ENCODE data around the gene LOX.

The LOX gene

GRCh38 chr5:122067390-122067789, 10.7 kb downstream of the LOX start:
- H3K27ac ChIP-seq: no peak overlapping the region
- no peak for TF ChIP-seq ZFX (IDR thresholded peaks at IDR 0.05)
- TF ChIP-seq, protein P1, sequence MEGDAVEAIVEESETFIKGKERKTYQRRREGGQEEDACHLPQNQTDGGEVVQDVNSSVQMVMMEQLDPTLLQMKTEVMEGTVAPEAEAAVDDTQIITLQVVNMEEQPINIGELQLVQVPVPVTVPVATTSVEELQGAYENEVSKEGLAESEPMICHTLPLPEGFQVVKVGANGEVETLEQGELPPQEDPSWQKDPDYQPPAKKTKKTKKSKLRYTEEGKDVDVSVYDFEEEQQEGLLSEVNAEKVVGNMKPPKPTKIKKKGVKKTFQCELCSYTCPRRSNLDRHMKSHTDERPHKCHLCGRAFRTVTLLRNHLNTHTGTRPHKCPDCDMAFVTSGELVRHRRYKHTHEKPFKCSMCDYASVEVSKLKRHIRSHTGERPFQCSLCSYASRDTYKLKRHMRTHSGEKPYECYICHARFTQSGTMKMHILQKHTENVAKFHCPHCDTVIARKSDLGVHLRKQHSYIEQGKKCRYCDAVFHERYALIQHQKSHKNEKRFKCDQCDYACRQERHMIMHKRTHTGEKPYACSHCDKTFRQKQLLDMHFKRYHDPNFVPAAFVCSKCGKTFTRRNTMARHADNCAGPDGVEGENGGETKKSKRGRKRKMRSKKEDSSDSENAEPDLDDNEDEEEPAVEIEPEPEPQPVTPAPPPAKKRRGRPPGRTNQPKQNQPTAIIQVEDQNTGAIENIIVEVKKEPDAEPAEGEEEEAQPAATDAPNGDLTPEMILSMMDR (conservative IDR thresholded peaks at IDR 0.05): no peak

DNA sequence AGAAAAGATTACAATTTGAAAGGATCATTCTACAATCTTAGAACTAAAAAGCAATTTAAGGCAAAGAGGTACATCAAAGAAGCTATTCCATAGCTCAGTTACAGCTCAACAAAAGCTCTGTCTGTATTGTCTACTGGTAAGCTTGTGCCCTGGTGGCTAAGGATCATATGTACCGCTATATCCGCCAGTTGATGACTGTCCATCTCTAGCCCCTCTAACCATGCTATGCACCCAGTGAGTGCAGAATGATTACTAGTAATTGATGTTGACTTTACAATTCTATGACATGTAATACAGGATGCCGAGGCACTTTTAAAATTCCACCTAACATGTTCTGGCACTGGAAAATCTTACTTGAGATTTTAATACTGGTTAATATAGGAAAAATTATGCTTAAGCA, 13.1 kb downstream of the LOX start:
- H3K27ac ChIP-seq: no peak overlapping the region
- TF ChIP-seq ZFX (IDR thresholded peaks at IDR 0.05): no peak
- TF ChIP-seq, protein P1 (conservative IDR thresholded peaks at IDR 0.05): no peak

DNA sequence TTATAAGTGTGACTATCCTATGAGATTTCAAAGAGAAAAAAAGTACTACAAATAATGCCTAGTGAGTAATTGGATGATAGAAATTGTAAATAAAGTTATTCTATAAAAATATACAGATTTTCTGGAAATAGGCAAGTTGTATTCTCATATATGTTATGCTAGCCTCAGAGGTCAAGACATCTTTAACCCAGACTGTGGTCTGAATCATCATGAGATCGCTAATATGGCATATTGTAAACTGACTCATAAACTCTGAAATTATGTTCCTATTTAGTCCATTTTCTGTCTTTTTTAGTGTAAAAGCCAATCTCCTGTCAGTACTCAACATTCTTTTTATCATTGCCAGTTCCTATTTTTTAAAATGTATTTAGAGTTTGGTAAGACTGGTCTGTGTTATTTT, 14.2 kb downstream of the LOX start:
- no peak overlapping the region for H3K27ac ChIP-seq
- TF ChIP-seq ZFX (IDR thresholded peaks at IDR 0.05): no peak
- TF ChIP-seq, protein P1 (conservative IDR thresholded peaks at IDR 0.05): no peak

DNA sequence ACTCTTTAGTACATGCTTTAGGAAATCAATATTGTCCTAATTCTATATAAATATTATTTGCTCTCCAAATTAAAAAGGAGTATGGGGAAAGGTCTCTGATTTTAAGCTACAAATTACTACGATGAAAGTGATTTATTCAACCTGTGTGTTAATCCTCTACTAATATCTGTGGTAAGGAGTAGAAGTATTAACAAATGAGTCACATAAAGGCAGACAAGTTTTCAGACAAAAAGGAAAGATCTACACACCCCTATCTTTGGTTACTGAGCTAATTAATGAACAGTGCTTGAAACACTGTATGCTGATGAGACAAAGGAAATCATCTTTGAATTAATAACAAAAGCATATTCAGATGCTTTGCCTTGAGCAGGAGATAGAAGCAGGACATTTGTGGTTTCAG, 15.9 kb downstream of the LOX start:
- TF ChIP-seq ZFX (IDR thresholded peaks at IDR 0.05): no peak
- TF ChIP-seq, protein P1 (conservative IDR thresholded peaks at IDR 0.05): no peak
- no peak overlapping the region for H3K27ac ChIP-seq

- H3K27ac ChIP-seq: no peak overlapping the region
- TF ChIP-seq ZFX (IDR thresholded peaks at IDR 0.05): no peak
- TF ChIP-seq, protein P1 (conservative IDR thresholded peaks at IDR 0.05): no peak
Measured at GRCh38 chr5:122056913-122057312, 21.1 kb downstream of the LOX start.

DNA sequence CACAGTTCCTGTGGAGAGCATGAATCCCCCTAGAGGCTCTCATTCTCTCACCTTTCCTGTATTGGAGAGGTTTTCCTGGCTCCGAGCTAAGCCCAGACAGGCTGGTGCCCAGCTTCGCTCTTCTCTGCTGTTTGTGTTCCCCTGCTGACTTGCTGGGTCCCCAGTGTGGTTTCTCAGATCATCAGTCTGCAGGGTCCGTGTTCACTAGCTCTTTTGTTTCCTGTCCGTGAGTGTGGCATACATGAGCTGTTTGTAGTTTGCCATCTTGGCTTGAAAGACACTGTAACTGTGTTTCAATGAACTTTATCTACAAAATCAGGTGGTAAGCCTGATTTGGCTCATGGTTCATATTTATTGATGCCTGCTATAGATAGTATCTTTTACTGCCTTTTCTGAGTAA, 23.8 kb downstream of the LOX start:
- peak overlapping the region; percentile 45 for H3K27ac ChIP-seq
- TF ChIP-seq, protein P1 (conservative IDR thresholded peaks at IDR 0.05): no peak
- no peak for TF ChIP-seq ZFX (IDR thresholded peaks at IDR 0.05)

DNA sequence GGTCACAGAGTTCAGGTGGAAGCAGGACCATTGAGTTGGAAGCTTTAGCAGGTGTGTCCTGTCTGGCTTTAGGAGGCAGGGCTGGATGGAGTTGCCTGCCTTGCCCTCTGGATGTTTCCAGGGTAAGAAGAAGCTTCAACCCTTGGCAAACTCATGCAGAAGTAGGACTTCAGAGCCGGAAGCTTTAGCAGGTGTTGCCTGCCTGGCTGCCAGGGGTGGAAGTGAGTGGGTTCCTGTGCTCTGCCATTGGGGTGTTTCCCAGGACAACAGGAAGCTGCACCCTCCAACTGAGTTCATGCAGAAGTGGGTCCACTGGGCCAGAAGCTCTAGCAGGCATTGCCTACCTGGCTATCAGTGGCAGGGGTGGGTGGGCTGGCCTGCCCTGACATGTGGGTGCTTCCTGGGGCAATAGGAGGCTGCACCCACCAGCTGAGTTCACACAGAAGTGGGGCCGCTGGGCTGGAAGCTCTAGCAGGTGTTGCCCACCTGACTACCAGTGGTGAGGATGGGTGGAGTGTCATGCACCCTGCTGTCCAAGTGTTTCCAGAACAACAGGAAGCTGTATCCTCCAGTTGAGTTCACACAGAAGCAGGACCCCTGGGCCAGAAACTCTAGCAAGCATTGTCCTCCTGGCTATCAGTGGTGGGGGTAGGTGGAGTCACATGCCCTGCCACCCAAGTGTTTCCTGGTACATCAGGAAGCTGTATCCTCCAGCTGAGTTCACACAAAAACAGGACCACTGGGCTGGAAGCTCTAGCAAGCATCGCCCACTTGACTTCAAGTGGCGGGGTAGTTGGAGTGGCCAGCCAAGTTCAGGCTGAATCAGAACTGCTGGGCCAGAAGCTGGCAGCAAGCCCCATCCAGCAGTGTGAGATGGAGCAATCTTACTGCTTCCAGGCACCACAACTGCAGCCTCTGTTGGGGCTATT, 24.6 kb downstream of the LOX start:
- H3K27ac ChIP-seq: peak overlapping the region; percentile 45
- TF ChIP-seq, protein P1 (conservative IDR thresholded peaks at IDR 0.05): no peak
- TF ChIP-seq ZFX (IDR thresholded peaks at IDR 0.05): no peak
